ENCODE measurements around the gene CEP250.
A peak's percentile ranks its signal among the peaks of the same experiment; 100 is the strongest.

The CEP250 gene

DNA sequence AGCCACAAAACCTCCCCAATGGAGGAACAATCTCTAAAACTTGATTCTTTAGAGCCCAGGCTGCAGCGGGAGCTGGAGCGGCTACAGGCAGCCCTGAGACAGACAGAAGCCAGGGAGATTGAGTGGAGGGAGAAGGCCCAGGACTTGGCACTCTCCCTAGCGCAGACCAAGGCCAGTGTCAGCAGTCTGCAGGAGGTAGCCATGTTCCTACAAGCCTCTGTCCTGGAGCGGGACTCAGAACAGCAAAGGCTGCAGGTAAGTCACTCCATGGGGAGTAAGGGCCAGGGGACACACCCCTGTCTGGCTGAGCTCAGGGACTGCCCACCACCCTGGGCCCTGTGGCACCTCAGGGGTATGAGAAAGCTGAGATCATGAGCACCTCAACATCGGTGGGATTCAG, 49.4 kb downstream of the CEP250 start:
- TF ChIP-seq ZFX (IDR thresholded peaks at IDR 0.05; ENCODE audit: borderline replicate concordance): no peak
- TF ChIP-seq, protein P1, sequence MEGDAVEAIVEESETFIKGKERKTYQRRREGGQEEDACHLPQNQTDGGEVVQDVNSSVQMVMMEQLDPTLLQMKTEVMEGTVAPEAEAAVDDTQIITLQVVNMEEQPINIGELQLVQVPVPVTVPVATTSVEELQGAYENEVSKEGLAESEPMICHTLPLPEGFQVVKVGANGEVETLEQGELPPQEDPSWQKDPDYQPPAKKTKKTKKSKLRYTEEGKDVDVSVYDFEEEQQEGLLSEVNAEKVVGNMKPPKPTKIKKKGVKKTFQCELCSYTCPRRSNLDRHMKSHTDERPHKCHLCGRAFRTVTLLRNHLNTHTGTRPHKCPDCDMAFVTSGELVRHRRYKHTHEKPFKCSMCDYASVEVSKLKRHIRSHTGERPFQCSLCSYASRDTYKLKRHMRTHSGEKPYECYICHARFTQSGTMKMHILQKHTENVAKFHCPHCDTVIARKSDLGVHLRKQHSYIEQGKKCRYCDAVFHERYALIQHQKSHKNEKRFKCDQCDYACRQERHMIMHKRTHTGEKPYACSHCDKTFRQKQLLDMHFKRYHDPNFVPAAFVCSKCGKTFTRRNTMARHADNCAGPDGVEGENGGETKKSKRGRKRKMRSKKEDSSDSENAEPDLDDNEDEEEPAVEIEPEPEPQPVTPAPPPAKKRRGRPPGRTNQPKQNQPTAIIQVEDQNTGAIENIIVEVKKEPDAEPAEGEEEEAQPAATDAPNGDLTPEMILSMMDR (IDR thresholded peaks at IDR 0.05): no peak
- no peak overlapping the region for H3K27ac ChIP-seq

DNA sequence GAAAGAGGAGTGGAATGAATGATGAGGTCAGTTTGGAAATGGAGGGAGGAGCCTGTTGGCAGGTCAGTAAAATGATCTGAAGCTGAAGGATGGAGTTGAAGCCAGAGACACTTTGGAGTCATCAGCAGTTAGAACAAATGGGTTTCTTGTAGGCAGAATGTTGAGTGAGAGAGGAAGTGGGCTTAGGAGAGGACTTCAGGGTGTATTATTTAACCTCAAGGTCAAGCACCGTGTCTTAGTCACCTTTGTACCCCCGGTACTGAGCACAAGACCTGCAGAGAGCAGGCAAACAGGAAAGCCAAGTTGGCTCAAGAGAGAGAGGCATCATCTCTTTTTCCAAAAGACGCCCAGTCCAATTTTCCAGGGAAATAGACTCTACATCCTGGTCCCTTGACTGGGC, 50.8 kb downstream of the CEP250 start:
- no peak overlapping the region for H3K27ac ChIP-seq
- TF ChIP-seq, protein P1 (IDR thresholded peaks at IDR 0.05): no peak
- no peak for TF ChIP-seq ZFX (IDR thresholded peaks at IDR 0.05; ENCODE audit: borderline replicate concordance)

DNA sequence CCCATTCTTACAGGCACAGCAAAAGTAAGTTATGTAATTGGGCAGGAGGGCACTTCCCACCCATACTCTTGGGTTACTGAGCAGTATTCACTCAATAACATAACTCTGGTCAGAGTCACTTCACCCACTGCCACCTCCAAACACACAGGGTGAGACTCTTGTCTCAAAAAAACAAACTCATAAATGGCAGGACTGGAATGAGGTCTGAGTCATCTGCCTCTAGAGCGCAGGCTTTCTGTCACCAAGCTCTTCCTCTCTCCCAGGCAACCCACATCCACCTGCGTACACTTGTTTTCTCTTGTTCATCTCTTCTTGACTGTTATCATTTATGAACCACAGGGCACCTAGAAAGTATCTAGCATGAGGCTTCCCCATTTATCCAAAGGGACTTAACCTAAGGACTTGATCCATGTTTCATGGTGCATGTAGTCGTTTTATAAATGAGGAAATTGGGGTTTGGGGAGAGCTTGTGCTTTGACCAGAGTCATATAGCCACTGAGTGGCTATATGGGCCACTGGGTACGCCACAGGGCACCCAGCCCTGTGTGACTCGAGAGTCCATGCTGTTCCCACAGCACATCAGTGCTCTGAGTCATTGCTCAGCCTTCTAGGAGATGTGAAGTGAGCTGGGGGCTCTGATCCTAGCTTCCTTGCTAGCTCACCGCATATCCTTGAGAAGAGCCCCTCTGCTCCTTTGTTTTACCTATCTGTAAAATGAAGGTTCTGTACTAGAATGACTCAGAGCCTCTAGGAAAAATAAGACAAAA, 51.7 kb downstream of the CEP250 start:
- H3K27ac ChIP-seq: no peak overlapping the region
- no peak for TF ChIP-seq ZFX (IDR thresholded peaks at IDR 0.05; ENCODE audit: borderline replicate concordance)
- TF ChIP-seq, protein P1 (IDR thresholded peaks at IDR 0.05): no peak

DNA sequence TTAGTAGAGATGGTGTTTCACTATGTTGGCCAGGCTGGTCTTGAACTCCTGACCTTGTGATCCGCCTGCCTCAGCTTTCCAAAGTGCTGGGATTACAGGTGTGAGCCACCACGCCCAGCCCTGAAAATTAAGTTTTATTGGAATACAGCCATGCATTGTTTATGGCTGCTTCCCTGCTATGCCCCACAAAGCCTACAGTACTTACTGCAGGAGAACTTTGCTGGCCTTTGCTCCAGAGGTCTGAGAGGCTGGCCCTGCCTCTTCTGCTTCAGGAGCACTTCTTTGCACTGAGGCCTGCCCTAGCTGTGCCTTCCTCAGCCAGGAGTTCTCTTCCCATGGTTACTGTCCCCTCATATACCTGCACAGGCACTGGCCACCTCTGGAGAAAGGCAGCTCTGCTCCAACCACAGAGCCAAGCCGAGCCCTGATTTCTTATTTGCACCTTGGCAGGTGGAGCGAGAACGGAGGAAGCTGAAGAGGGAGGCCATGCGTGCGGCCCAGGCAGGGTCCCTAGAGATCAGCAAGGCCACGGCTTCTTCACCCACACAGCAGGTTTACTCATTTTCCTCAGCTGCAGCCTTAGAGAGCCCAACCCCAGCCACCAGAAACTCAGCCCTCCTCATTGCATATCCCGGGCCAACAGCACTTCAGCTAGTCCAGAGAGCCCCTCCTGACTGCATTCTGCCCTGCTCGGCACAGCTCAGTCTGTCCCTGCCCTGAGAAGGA, 53.3 kb downstream of the CEP250 start:
- H3K27ac ChIP-seq: no peak overlapping the region
- no peak for TF ChIP-seq ZFX (IDR thresholded peaks at IDR 0.05; ENCODE audit: borderline replicate concordance)
- TF ChIP-seq, protein P1 (IDR thresholded peaks at IDR 0.05): no peak

DNA sequence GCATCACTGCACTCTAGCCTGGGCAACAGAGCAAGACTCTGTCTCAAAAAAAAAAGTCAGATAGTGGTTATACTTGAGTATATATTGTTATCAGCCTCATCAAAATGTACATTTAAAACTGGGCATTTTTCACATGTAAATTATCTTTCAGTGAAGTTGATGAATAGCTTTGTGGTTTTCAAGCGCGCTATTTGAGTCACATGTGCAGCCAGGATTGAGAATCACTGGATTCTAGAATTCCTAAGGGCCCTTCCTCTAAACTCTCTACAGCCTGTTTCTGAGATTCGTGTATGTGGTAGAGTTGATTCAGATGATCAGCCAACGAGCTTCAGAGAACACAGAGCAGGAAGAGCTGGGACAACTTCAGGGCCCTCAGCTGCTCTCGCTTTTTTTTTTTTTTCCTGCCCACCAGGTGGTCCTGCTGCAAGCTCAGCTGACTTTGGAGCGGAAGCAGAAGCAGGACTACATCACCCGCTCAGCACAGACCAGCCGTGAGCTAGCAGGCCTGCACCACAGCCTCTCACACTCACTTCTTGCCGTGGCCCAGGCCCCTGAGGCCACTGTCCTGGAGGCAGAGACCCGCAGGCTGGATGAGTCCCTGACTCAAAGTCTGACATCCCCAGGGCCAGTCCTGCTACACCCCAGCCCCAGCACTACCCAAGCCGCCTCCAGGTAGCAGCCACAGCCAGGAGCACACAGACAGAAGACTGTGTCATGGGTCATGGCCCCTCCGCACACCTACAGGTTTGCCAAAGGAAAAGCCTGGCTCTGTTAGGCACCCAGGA, 55.7 kb downstream of the CEP250 start:
- no peak for TF ChIP-seq ZFX (IDR thresholded peaks at IDR 0.05; ENCODE audit: borderline replicate concordance)
- TF ChIP-seq, protein P1 (IDR thresholded peaks at IDR 0.05): no peak

DNA sequence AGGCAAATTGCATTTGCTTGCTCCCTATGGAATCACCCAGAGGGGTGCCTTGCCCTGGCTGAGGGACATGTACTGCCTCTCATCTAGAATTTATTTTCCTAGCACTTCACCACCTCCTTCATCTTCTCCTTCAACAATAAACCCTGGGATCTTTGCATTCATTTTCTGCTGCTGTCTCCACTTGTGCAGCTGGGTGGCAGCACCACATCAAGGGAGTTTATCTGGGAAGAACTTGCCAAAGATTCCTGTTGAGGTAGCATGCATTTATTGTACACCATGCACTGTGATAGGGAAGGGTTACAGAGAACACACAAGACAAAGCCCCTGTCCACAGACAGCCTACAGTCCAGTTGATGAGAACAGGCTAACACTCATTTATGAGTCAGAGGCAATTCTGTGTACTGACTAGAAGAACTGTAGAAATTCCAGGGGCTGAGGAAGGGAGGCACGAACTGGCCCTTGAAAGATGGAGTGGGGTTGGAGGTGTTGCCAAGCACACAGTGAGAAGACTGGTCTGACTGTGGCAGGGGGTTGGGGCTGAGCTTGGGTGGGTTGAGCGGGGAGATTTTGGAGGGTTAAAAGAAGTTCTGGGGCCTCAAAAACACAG, 56.5 kb downstream of the CEP250 start:
- TF ChIP-seq ZFX (IDR thresholded peaks at IDR 0.05; ENCODE audit: borderline replicate concordance): no peak
- TF ChIP-seq, protein P1 (IDR thresholded peaks at IDR 0.05): peak; percentile 65
- H3K27ac ChIP-seq: no peak overlapping the region

More for the DNA sequence above, 55.7 kb downstream of the CEP250 start:
- no peak overlapping the region for H3K27ac ChIP-seq

Data from 22Rv1 (cell line).